Stimulated activated CD4-positive, alpha-beta T cell treated with anti-CD3 and anti-CD28 coated beads, Interleukin-4, amount 100 ng/mL, for 1 hour (primary cell): ENCODE results near the gene DAD1.
"Not testable (repeated sequence)": the region's sequence is repeated elsewhere in the genome, so short reads cannot be mapped to it uniquely, and the experiment has no call there.

ENCODE experiments used
- DNase-seq: peaks from one replicate; pipeline ENCODE4 v3.0.0-alpha.2; 2020

The DAD1 gene

DNA sequence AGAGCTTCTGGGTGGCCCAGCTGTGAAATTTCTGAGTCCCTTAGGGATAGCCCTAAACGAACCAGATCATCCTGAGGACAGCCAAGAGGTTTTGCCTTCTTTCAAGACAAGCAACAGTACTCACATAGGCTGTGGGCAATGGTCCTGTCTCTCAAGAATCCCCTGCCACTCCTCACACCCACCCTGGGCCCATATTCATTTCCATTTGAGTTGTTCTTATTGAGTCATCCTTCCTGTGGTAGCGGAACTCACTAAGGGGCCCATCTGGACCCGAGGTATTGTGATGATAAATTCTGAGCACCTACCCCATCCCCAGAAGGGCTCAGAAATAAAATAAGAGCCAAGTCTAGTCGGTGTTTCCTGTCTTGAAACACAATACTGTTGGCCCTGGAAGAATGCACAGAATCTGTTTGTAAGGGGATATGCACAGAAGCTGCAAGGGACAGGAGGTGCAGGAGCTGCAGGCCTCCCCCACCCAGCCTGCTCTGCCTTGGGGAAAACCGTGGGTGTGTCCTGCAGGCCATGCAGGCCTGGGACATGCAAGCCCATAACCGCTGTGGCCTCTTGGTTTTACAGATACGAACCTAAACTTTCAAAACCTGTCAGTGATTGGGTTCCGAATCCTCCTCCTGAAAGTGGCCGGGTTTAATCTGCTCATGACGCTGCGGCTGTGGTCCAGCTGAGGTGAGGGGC is 38.9 kb downstream of the DAD1 start:
- DNase-seq = peak; percentile 60

DNA sequence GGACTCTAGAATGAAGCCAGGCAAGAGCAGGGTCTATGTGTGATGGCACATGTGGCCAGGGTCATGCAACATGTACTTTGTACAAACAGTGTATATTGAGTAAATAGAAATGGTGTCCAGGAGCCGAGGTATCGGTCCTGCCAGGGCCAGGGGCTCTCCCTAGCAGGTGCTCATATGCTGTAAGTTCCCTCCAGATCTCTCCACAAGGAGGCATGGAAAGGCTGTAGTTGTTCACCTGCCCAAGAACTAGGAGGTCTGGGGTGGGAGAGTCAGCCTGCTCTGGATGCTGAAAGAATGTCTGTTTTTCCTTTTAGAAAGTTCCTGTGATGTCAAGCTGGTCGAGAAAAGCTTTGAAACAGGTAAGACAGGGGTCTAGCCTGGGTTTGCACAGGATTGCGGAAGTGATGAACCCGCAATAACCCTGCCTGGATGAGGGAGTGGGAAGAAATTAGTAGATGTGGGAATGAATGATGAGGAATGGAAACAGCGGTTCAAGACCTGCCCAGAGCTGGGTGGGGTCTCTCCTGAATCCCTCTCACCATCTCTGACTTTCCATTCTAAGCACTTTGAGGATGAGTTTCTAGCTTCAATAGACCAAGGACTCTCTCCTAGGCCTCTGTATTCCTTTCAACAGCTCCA is 39.6 kb downstream of the DAD1 start:
- DNase-seq = no peak

DNA sequence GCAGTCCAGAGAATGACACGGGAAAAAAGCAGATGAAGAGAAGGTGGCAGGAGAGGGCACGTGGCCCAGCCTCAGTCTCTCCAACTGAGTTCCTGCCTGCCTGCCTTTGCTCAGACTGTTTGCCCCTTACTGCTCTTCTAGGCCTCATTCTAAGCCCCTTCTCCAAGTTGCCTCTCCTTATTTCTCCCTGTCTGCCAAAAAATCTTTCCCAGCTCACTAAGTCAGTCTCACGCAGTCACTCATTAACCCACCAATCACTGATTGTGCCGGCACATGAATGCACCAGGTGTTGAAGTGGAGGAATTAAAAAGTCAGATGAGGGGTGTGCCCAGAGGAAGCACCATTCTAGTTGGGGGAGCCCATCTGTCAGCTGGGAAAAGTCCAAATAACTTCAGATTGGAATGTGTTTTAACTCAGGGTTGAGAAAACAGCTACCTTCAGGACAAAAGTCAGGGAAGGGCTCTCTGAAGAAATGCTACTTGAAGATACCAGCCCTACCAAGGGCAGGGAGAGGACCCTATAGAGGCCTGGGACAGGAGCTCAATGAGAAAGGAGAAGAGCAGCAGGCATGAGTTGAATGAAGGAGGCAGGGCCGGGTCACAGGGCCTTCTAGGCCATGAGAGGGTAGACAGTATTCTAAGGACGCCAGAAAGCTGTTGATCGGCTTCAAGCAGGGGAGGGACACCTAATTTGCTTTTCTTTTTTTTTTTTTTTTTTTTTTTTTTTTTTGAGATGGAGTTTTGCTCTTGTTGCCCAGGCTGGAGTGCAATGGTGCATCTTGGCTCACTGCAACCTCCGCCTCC is 40.9 kb downstream of the DAD1 start:
- no peak for DNase-seq

DNA sequence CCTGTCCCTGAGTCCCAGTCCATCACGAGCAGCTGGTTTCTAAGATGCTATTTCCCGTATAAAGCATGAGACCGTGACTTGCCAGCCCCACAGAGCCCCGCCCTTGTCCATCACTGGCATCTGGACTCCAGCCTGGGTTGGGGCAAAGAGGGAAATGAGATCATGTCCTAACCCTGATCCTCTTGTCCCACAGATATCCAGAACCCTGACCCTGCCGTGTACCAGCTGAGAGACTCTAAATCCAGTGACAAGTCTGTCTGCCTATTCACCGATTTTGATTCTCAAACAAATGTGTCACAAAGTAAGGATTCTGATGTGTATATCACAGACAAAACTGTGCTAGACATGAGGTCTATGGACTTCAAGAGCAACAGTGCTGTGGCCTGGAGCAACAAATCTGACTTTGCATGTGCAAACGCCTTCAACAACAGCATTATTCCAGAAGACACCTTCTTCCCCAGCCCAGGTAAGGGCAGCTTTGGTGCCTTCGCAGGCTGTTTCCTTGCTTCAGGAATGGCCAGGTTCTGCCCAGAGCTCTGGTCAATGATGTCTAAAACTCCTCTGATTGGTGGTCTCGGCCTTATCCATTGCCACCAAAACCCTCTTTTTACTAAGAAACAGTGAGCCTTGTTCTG is 41.6 kb downstream of the DAD1 start:
- no peak for DNase-seq

DNA sequence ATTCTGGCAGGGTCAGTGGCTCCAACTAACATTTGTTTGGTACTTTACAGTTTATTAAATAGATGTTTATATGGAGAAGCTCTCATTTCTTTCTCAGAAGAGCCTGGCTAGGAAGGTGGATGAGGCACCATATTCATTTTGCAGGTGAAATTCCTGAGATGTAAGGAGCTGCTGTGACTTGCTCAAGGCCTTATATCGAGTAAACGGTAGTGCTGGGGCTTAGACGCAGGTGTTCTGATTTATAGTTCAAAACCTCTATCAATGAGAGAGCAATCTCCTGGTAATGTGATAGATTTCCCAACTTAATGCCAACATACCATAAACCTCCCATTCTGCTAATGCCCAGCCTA is 42.3 kb downstream of the DAD1 start:
- no peak for DNase-seq

DNA sequence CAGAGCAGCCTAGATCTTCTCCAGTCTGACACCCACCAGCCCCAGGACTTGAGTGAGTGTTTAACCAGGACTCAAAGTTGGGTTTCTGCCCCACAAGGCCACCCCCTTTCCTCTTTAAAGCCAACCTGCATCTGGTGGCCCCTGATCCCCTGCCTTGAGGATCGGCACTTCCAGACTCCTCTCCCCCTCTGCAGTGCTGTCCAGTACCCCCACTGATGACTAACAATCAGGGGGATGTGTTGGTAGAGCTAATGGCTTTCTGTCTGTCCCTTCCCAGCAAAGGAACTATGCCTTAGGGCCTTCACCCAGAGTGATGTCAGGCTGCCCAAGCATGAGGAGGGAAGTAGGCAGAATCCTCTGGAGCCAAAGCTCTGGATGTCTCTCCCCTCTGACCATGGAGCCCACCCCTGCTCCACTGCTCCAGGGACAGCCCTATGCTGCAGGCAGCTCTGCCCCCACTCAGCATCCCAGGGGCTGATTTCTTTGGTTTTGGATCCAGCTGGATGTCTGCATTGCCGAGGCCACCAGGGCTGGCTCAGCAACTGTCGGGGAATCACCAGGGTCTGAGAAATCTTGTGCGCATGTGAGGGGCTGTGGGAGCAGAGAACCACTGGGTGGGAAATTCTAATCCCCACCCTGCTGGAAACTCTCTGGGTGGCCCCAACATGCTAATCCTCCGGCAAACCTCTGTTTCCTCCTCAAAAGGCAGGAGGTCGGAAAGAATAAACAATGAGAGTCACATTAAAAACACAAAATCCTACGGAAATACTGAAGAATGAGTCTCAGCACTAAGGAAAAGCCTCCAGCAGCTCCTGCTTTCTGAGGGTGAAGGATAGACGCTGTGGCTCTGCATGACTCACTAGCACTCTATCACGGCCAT is 42.9 kb downstream of the DAD1 start:
- DNase-seq = peak; percentile 46

DNA sequence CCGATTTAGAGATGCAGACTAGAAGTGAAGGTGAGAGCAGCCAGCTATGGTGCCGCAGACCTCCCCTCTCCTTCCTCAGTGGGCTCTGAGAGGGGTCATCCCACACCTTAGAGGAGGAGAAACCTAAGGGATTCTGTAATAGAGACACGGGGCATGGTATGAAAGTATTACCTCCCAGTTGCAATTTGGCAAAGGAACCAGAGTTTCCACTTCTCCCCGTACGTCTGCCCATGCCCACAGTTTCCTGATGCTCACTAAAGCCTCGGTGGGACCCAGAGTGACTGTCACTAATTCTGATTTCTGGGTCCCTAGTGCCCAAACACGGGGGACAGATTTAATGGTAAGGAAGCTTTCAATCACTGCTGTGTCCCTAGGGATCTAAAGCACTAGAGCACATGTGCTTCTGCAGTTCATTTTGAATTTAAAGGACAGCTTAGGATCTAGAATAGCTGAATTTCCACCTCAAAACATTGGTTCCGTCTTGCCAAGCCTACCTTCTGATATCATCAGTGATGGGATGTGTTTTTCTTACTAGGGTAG is 44.1 kb downstream of the DAD1 start:
- DNase-seq = no peak

DNA sequence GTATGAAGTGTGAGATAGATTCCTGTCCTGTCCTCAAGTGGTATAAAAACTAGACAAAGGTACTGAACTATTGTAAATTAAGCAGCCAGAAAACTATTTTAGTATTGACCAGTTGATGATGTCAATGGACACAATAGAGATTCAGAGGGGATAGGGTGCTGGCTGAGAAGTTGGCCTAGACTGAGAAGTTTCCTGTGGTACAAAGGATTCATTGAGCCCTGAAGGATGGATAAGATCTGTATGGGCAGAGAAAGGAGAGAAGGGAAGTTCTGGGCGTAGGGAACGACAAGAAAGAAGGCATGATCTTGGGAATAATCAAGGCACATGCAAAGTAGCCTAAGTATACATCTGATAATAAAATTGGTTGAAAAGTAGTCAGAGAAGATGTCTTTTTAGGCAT is 44.6 kb downstream of the DAD1 start:
- no peak for DNase-seq

DNA sequence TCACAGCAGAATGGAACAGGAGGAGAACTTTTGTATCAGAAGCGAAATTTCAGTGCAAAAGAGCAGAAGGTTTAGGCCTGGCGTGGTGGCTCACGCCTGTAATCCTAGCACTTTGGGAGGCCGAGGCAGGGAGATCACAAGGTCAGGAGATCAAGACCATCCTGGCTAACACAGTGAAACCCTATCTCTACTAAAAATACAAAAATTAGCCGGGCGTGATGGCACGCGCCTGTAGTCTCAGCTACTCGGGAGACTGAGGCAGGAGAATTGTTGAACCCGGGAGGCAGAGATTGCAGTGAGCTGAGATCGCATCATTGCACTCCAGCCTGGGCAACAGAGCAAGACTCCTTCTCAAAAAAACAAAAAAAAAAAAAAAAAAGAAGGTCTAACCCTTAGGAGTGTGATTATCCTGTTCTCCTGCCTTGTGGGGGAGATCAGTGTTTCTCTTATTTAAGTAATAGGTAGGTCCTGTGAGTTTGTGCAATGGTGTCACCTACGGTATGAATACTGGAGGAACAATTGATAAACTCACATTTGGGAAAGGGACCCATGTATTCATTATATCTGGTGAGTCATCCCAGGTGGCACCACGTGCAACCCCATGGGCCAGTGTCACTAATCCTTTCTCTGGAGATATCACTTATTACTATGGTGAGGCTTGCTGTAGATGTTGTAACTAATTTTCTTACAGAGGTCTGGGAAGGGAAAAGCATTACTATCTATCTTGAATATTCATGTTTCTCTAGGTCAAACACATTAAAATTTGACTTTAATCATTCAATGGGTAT is 45.3 kb downstream of the DAD1 start:
- not testable (repeated sequence) for DNase-seq

DNA sequence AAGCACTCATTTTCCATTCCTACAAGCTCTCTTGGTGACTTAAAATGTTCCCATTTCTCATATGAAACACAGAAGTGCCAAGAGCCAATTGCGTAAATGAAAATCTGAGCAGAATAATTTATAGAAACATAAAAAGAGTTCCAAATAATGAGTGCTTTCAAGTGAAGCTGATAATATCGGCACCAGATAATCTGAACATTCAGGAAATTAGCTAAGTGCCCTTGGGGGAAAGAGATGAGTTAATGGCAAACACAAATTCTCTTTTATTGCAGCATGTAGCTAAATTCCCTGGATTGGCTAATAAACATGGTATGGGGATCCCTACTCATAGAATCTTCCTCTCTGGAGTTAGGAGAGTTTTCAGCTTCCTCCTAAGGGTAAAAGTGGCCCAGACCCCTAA is 46.7 kb downstream of the DAD1 start:
- no peak for DNase-seq

DNA sequence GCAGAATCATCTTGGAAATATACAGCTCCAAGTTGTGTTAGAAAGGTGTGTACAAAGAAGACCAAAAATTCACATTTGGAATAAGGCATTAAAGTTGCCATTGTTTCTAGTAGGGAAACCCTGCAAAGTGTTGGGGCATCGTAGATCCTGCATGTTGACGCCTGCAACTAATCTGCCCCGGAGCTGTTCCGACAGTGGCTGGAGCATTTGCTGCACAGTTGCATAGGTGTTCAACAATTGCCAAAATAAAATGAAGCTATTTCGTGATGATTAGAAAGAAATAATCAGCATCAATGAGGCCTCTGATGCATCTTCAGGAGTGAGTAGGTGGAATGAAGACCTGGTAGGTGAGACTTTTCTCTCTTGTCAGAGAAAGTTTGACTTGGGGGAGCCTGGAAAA is 47.3 kb downstream of the DAD1 start:
- DNase-seq = no peak

DNA sequence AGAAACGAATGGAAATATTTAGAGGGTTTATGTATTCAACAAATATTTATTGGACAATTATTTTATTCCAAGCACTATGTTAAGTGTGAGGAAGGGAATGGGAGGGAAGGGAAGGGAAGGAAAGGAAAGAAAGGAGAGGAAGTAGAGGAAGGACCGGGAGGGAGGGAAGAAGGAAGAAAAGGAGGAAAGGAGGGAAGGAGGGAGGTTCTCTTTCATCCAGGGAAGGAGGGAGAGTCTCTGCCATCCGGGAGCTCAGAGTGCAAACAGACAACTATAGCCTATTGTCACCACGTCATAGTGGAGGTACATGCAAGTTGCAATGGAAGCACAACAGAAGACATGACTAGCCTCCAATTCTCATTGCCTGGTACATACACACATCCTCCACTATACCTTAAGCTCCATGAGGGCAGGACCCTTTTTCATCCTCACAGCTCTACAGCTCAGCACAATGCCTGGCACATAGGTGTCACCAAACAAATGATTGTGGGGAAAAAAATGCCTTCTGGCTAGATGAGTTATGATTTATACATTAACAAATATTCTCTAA is 48.1 kb downstream of the DAD1 start:
- no peak for DNase-seq

DNA sequence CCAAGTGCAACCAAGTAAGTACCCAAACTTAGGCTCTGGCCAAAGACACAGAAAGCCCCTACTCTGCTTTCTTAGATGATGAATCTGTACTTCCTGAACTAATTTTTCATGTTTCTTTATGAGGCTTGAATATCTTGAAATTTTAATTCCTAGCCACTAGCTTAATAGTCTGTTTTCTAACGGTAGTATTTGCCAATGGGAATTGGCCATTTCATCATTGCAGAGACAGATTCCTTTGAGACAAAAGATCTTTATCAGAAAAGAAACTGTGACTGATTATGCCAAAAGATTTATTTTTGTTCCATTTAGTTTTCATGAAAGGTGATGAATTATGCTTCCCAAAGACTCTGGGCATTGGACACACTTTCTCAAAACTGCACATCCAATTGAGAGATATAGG is 48.7 kb downstream of the DAD1 start:
- no peak for DNase-seq

DNA sequence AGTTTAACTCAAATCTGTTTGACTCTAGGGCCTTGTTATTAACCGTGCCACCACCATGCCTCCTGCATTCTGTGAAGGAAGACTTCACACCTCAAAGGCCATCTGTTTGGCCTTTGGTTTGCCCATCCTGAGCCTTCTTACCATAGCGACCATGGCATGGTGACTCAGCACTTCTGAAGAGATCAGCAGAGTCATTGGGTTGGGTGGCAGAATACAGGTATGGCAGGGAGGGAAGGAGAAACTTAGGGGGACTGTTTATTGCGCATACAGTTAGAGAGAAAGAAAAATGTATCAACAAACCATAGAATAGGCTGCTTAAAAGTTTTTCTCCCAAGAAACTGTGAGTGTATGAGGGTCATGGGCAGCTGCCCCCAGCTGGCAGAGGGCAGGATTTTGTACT is 49.2 kb downstream of the DAD1 start:
- no peak for DNase-seq

DNA sequence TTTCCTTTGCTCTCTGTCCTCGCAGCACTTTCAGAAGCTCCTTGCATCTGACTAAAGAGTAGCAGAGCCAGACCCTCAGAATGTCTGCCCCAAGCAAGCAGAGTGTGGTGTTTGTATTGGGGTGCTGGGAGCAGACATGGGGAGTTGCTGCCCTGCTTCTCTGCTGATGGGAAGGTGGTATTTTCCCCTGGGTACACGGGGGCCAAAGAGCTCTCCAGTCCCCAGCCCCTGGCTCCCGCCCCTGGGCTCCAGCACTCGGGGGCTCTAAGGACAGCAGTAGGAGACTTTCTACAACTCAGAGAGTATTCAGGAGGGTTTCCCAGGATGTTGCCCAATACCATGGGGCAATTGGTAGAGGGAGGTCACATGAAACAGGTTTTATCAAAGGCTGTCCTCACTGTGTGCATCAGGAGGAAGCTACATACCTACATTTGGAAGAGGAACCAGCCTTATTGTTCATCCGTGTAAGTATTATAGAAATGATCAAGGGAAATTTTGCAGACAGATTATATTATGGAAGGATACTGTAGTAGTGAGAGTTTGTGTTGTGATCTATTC is 50.3 kb downstream of the DAD1 start:
- no peak for DNase-seq

DNA sequence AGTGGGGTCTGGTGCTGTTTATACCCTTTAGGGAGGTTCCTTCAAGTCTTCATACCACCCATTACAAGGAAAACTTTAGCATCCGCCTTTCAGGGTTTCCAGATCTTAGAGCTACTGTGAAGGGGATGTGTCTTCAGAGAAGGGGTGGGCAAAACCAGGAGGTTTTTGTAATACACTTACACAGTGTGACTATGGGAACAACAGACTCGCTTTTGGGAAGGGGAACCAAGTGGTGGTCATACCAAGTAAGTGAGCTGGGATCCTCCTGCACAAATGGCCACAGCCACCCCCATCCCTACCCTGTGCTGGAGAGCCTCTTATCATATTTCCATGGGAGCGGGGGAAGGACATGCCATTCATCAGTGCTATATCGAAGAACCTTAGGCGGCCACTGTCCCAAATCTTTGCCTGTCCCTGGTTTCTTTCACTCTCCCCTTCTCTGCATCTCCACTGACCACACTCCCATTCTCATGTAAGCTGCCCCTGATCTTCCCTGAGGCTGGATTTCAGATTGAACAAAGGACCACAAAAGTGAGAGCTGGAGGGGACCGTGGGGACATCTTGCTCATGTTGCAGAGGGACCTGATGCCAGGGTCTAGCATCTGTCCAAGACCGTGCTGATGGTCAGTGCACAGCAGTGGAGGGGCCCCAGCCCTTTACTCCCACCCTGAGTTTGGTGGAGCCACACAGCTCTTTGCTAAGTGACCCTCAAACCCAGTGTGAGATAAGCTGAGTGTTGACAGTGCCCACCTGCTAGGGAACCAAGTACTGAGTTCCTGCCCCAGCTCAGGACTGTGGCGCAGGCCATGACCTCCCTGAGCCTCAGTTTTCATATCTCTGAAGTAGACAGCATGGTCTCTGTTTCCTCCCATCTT is 51.4 kb downstream of the DAD1 start:
- no peak for DNase-seq

DNA sequence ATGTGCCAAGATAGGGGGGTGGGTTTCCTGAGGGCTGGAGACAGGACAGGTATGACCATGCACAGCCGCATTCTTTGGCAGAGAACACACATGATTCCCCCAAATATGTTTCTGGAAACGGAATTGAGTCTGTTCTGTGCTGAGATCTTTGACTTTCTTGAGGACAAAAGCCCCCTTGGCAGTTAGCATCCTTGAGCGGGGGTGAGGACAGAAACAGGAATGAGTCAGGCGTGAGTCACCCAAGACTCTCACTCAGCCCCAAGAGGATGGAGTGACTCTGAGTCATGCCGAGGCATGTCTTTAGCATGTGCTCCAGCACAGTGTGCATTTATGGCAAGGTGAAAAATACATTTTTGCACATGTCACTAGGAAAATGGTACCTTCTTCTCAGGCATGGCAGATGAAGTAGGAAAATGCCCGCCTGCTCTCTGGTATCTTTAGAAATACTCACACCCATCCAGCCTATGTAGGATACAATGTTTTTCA is 52.1 kb downstream of the DAD1 start:
- peak; percentile 78 for DNase-seq

DNA sequence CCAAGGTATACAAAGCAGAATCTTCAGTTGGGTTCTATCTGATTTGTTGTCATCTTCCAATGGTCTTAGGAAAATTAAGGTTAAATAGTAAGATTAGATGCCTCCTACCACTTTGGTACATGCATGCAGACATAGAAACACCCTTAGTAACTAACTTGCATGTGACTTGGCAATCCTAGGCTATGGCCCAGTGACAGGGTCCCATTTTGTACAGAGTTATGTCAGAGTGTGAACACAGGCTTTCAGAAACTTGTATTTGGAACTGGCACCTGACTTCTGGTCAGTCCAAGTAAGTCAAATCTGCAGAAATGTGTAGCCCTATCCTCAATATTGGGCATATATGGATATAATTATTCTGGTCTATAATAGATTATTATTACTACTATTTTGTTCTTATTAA is 53.1 kb downstream of the DAD1 start:
- DNase-seq = no peak

DNA sequence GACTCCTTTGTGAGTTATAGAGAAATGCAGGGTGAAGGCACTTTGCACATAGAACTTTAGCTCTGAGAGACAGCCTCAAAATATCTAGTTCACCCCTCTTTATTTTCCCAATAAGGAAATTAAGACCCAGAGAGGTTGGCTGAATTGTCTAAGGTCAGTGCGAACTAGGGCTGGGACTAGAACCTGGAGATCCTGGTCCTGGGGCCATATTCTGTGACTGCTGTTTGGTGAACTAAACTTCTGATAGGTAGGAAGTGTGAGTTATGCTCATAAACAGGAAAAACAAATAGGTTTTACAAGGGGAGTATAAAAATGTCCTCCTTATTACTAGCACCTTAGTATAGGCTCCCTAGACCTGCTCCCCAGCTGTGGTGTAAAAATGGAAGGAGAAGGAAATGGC is 53.9 kb downstream of the DAD1 start:
- no peak for DNase-seq

DNA sequence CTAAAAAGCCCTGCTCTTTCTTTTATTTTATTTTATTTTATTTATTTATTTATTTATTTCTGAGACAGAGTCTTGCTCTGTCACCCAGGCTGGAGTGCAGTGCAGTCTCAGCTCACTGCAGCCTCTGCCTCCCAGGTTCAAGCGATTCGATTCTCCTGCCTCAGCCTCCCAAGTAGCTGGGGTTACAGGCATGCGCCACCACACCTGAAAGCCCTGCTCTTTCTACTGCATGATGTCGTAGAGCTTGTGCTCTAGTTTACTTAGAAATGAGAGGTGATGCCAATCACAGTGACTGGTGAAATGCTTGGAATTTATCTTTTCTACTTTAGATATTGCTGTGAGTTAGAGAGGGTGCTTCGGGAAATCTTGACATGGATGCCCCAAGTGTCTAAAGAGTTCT is 54.5 kb downstream of the DAD1 start:
- DNase-seq = no peak
